Measurements from ENCODE around the gene ALAS2.
"Not testable (repeated sequence)": the region's sequence is repeated elsewhere in the genome, so short reads cannot be mapped to it uniquely, and the experiment has no call there.

Gene ALAS2

GRCh38 chrX:54992911-54993622, 37.7 kb downstream of the ALAS2 start:
- no peak overlapping the region for H3K4me3 ChIP-seq (ENCODE audit: low read depth, low read length)
- no peak for TF ChIP-seq CTCF (IDR thresholded peaks at IDR 0.05; ENCODE audit: control insufficient read depth, extremely low read depth, insufficient read depth)
- DNase-seq (ENCODE audit: low read depth) = no peak

GRCh38 chrX:54991706-54992105, 39.1 kb downstream of the ALAS2 start:
- no peak for TF ChIP-seq CTCF (IDR thresholded peaks at IDR 0.05; ENCODE audit: control insufficient read depth, extremely low read depth, insufficient read depth)
- DNase-seq (ENCODE audit: low read depth) = no peak
- no peak overlapping the region for H3K4me3 ChIP-seq (ENCODE audit: low read depth, low read length)

GRCh38 chrX:54983306-54983705, 47.5 kb downstream of the ALAS2 start:
- H3K4me3 ChIP-seq (ENCODE audit: low read depth, low read length); DNase-seq (ENCODE audit: low read depth): not testable (repeated sequence)

- H3K4me3 ChIP-seq (ENCODE audit: low read depth, low read length) = no peak overlapping the region
- no peak for TF ChIP-seq CTCF (IDR thresholded peaks at IDR 0.05; ENCODE audit: control insufficient read depth, extremely low read depth, insufficient read depth)
- no peak for DNase-seq (ENCODE audit: low read depth)
Observed at GRCh38 chrX:54980334-54980733, 50.4 kb downstream of the ALAS2 start.

GRCh38 chrX:54979432-54979831, 51.3 kb downstream of the ALAS2 start:
- no peak overlapping the region for H3K4me3 ChIP-seq (ENCODE audit: low read depth, low read length)
- no peak for DNase-seq (ENCODE audit: low read depth)
- no peak for TF ChIP-seq CTCF (IDR thresholded peaks at IDR 0.05; ENCODE audit: control insufficient read depth, extremely low read depth, insufficient read depth)

GRCh38 chrX:54978448-54978847, 52.3 kb downstream of the ALAS2 start:
- DNase-seq (ENCODE audit: low read depth) = no peak
- no peak overlapping the region for H3K4me3 ChIP-seq (ENCODE audit: low read depth, low read length)

GRCh38 chrX:54977387-54977786, 53.4 kb downstream of the ALAS2 start:
- H3K4me3 ChIP-seq (ENCODE audit: low read depth, low read length) = no peak overlapping the region
- no peak for DNase-seq (ENCODE audit: low read depth)
- TF ChIP-seq CTCF (IDR thresholded peaks at IDR 0.05; ENCODE audit: control insufficient read depth, extremely low read depth, insufficient read depth) = no peak

More at GRCh38 chrX:54978448-54978847, 52.3 kb downstream of the ALAS2 start:
- TF ChIP-seq CTCF (IDR thresholded peaks at IDR 0.05; ENCODE audit: control insufficient read depth, extremely low read depth, insufficient read depth) = no peak
